Activated CD4-positive, alpha-beta T cell treated with anti-CD3 and anti-CD28 coated beads, Interleukin-2, amount 10 ng/mL, durations not matched to agents 24 days and 14 days (primary cell): Measurements from ENCODE around the gene STRIP2. TPM values are rescaled to one million over a fixed set of nuclear protein-coding genes. Genes with fewer than 3 reads are reported as not detected.
"Not testable (repeated sequence)": the region's sequence is repeated elsewhere in the genome, so short reads cannot be mapped to it uniquely, and the experiment has no call there.

Experiments used
- DNase-seq: peaks from one replicate; pipeline ENCODE4 v3.0.0; 2022
- H3K27ac Mint-ChIP-seq: one replicate; pipeline ENCODE4 v1.8.0; 2022; ENCODE audit warnings: mild to moderate bottlenecking, mixed read lengths
- H3K27me3 Mint-ChIP-seq: one replicate; pipeline ENCODE4 v1.8.0; 2022; ENCODE audit warnings: mixed read lengths
- H3K36me3 Mint-ChIP-seq: one replicate; pipeline ENCODE4 v1.8.0; 2022; ENCODE audit warnings: low read depth, mild to moderate bottlenecking, mixed read lengths
- H3K4me1 Mint-ChIP-seq: one replicate; pipeline ENCODE4 v1.8.0; 2021; ENCODE audit warnings: mixed read lengths
- H3K4me3 Mint-ChIP-seq: one replicate; pipeline ENCODE4 v1.8.0; 2022; ENCODE audit warnings: mild to moderate bottlenecking, moderate library complexity, mixed read lengths
- H3K9me3 Mint-ChIP-seq: one replicate; pipeline ENCODE4 v1.8.0; 2021; ENCODE audit warnings: mixed read lengths
- intact Hi-C: fragments of 100-400 bp; cut with micrococcal nuclease; formaldehyde crosslinking; loops from one replicate; pipeline ENCODE4 v1.15.1; 2023
- total RNA-seq: library from RNA; stranded (reverse); gene quantifications from 2 replicates; pipeline ENCODE4 v1.2.3, GENCODE V29; 2022

Gene STRIP2
- total RNA-seq, 1 donor from 2014 or later: 86.6 TPM

DNA sequence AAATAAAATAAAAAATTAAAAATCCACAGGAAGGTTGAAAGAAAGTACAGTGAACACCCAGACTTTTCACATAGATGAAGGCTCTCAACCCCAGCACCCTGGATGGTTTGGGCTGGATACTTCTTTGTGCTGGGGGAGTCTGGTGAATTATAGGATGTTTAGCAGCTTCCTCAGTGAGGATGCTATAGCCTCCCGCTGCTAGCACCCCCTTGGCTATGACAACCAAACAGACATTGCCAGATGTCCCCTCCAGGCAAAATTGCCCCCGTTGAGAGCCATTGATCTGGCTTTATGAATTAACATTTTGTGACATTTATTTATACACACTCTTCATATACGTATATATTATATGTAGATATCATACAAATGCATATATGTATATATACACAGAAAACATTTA lies 89.7 kb downstream of the STRIP2 start:
- H3K4me1 Mint-ChIP-seq: no peaks in the 10 kb centered on the region
- no peak overlapping the region for H3K27ac Mint-ChIP-seq
- intact Hi-C loops: no loop called here
- DNase-seq: no peak
- peaks cover 31% of the 10 kb centered on the region for H3K27me3 Mint-ChIP-seq
- no peaks in the 10 kb centered on the region for H3K9me3 Mint-ChIP-seq
- no peaks in the 10 kb centered on the region for H3K36me3 Mint-ChIP-seq
- no peak overlapping the region for H3K4me3 Mint-ChIP-seq

- H3K4me3 Mint-ChIP-seq, H3K9me3 Mint-ChIP-seq, intact Hi-C loops, H3K4me1 Mint-ChIP-seq, H3K27ac Mint-ChIP-seq, DNase-seq, H3K36me3 Mint-ChIP-seq: not testable (repeated sequence)
- H3K27me3 Mint-ChIP-seq: peaks cover 31% of the 10 kb centered on the region
Observed at GRCh38 chr7:129524405-129524804, 90.2 kb downstream of the STRIP2 start.

GRCh38 chr7:129525225-129525862 lies 91.1 kb downstream of the STRIP2 start:
- intact Hi-C loops: no loop called here
- no peaks in the 10 kb centered on the region for H3K36me3 Mint-ChIP-seq
- no peaks in the 10 kb centered on the region for H3K4me1 Mint-ChIP-seq
- H3K4me3 Mint-ChIP-seq: no peak overlapping the region
- peaks cover 27% of the 10 kb centered on the region for H3K27me3 Mint-ChIP-seq
- H3K9me3 Mint-ChIP-seq: no peaks in the 10 kb centered on the region
- DNase-seq: no peak
- no peak overlapping the region for H3K27ac Mint-ChIP-seq

DNA sequence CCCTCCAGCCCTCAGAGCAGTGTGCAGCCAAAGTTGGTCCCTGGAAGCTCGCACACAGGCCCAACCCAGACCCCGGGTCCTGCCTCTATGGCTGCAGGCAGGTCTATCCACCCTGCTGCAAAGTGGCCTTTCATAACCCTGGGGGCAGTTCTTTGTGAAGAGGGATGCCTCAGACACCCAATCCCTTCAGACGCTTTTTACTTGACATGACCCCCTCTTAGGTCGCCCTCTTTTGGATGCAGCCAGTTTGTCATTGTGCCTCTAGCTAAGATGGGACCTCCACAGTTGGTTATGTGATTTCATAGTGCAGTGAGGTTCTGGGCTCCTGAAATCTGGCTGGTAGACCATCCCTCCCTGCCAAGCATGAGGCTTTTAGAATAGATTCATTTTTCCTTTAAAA lies 95.4 kb downstream of the STRIP2 start:
- Mint-ChIP-seq H3K9me3 (no peaks in the 10 kb centered on the region), H3K27ac (peak overlapping the region; percentile 25), H3K4me3 (no peak overlapping the region), H3K36me3 (no peaks in the 10 kb centered on the region), H3K4me1 (peaks cover 9% of the 10 kb centered on the region), H3K27me3 (peaks cover 13% of the 10 kb centered on the region)
- no peak for DNase-seq
- intact Hi-C loops: loop anchor here (2.0 to 10.0 kb wide), 5 partner anchors 27 to 415 kb away; partner anchors contain the start of gene SMKR1

DNA sequence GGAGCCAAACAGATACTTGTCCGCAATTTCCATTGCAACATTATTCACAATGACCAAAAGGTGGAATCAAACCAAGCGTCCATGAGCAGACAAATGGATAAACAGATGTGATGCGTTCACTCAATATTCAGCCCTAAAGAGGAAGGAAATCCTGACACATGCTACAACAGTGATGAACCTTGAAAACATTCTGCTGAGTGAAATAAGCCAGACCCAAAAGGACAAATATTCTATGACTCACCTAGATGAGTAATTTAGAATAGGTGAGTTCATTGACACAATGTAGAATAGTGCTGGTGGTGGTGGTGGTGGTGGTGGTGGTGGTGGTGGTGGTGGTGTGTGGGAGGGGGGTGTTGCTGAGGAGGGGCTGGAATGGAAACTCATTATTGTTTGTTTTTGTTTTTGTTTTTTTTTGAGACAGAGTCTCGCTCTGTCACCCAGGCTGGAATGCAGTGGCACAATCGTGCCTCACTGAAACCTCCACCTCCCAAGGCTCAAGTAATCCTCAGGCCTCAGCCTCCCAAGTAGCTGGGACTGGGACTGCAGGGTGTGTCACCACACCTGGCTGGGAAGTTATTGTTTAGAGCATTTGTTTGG lies 96.7 kb downstream of the STRIP2 start:
- Mint-ChIP-seq H3K36me3 (no peaks in the 10 kb centered on the region), H3K4me3 (no peak overlapping the region), H3K27me3 (peaks cover 5% of the 10 kb centered on the region), H3K27ac (peak overlapping the region; percentile 76), H3K4me1 (peaks cover 11% of the 10 kb centered on the region), H3K9me3 (no peaks in the 10 kb centered on the region)
- intact Hi-C loops: loop anchor here (1.0 to 10.0 kb wide), 6 partner anchors 28 to 414 kb away; partner anchors contain the start of gene SMKR1
- DNase-seq: peak; percentile 61

- Mint-ChIP-seq H3K27me3 (peaks cover 5% of the 10 kb centered on the region), H3K4me3 (no peak overlapping the region), H3K36me3 (no peaks in the 10 kb centered on the region), H3K4me1 (peaks cover 18% of the 10 kb centered on the region), H3K27ac (no peak overlapping the region), H3K9me3 (no peaks in the 10 kb centered on the region)
- no peak for DNase-seq
- intact Hi-C loops: loop anchor here (1.0 to 10.0 kb wide), 6 partner anchors 29 to 413 kb away; partner anchors contain the start of gene SMKR1
Observed at GRCh38 chr7:129531721-129532120, 97.5 kb downstream of the STRIP2 start.

DNA sequence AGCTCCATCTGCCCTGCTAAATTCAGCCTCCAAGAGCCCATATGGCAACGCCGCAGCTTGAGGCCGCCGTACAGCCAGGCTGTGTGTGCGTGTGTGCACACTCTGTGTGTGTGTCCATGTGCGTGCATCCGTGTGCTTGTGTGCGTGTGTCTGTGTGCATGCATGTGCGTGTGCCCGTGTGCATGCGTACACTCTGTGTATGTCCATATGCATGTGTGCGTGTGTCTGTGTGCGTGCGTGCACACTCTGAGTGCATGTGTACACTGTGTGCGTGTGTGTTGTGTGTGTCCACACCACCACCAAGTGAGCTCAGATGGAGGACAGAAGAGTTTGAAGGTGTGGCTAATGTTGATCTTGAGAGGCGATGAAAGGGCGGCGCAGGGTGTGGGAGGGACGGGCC lies 98.1 kb downstream of the STRIP2 start:
- no peak for DNase-seq
- peak overlapping the region; percentile 57 for H3K27ac Mint-ChIP-seq
- H3K36me3 Mint-ChIP-seq: no peaks in the 10 kb centered on the region
- H3K4me1 Mint-ChIP-seq: peaks cover 18% of the 10 kb centered on the region
- intact Hi-C loops: loop anchor here (10.0 kb wide), 1 partner anchor 412 kb away; no protein-coding TSS in a partner anchor
- H3K27me3 Mint-ChIP-seq: peaks cover 5% of the 10 kb centered on the region
- H3K9me3 Mint-ChIP-seq: no peaks in the 10 kb centered on the region
- no peak overlapping the region for H3K4me3 Mint-ChIP-seq

DNA sequence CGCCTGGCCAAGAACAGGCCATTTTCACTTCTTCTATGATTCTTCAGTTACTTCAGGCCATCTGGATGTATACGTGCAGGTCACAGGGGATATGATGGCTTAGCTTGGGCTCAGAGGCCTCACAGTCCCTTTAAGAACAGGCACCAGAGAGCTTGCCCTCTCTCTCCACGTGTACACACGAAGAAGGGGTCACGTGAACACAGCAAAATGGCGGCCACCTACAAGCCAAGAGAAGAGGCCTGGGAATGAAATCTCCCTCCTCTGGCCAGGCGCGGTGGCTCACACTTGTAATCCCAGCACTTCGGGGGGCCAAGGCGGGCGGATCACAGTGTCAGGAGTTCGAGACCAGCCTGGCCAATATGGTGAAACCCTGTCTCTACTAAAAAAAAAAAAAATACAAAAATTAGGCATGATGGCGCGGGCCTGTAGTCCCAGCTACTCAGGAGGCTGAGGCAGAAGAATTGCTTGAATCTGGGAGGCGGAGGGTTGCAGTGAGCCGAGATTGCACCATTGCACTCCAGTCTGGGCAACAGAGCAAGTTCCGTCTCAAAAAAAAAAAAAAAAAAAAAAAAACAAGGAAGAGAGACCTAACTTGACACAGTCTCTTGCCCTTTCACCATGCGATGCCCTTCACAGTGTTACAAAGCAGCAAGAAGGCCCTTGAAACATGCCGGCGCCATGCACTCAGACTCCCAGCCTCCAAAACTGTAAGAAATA lies 100.5 kb downstream of the STRIP2 start:
- not testable (repeated sequence) for H3K4me3 Mint-ChIP-seq, DNase-seq, H3K27me3 Mint-ChIP-seq, H3K27ac Mint-ChIP-seq, H3K9me3 Mint-ChIP-seq, H3K36me3 Mint-ChIP-seq
- peaks cover 18% of the 10 kb centered on the region for H3K4me1 Mint-ChIP-seq
- intact Hi-C loops: loop anchor here (10.0 kb wide), 1 partner anchor 410 kb away; no protein-coding TSS in a partner anchor

- Mint-ChIP-seq H3K36me3 (no peaks in the 10 kb centered on the region), H3K4me3 (no peak overlapping the region), H3K27ac (peak overlapping the region; percentile 38), H3K27me3 (peaks cover 5% of the 10 kb centered on the region), H3K4me1 (peaks cover 15% of the 10 kb centered on the region), H3K9me3 (no peaks in the 10 kb centered on the region)
- intact Hi-C loops: loop anchor here (10.0 kb wide), 1 partner anchor 409 kb away; no protein-coding TSS in a partner anchor
- DNase-seq: no peak
Observed at GRCh38 chr7:129535896-129536295, 101.7 kb downstream of the STRIP2 start.

- Mint-ChIP-seq H3K9me3 (no peaks in the 10 kb centered on the region), H3K27ac (peak overlapping the region; percentile 38), H3K4me3 (no peak overlapping the region), H3K27me3 (peaks cover 6% of the 10 kb centered on the region), H3K36me3 (no peaks in the 10 kb centered on the region), H3K4me1 (peaks cover 12% of the 10 kb centered on the region)
- DNase-seq: no peak
- intact Hi-C loops: loop anchor here (10.0 kb wide), 1 partner anchor 408 kb away; no protein-coding TSS in a partner anchor
Observed at GRCh38 chr7:129536323-129536722, 102.1 kb downstream of the STRIP2 start.

Other genes with a start within 250 kb of the STRIP2 start
- gene SMO, start 245.8 kb upstream of the STRIP2 start, total RNA-seq: 0.28 and 0.37 TPM in 2 replicates
- gene AHCYL2, start 209.4 kb upstream of the STRIP2 start, total RNA-seq: 10.7 and 11.1 TPM in 2 replicates
- 5.9 and 6.1 TPM in 2 replicates for gene SMKR1, start 68.1 kb downstream of the STRIP2 start, total RNA-seq
- gene NRF1, start 177.3 kb downstream of the STRIP2 start, total RNA-seq: 22.3 and 23.2 TPM in 2 replicates